ENCODE data around the gene HOOK1. TPM values are rescaled to one million over a fixed set of nuclear protein-coding genes. Genes with fewer than 3 reads are reported as not detected.

The HOOK1 gene
- total RNA-seq, 4 donors from 2014 or later, result 22.3 to 38.1 (median 33.7) TPM

DNA sequence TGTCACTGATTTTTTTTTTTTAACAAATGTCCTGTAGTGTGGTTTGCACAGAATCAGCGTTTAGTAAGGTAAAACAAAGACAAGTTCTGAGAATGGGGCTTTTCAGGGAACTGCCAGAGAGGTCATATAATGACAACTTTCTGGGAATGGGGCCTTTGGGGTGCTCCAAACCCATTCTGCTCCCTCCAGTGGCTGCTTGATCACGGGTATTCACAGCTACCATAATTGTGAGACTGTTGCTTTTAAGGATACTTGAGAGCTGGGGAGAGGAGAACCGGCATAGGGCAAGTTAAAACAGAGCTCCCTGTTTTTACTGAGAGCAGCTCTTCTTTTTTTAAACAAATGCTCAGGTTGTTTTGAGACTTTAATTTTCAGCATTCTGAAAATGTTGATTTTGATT, 63.6 kb downstream of the HOOK1 start:
- Histone ChIP-seq H3K27me3 (no peaks in the 10 kb centered on the region), H3K27ac (no peak overlapping the region), H3K4me3 (no peak overlapping the region), H3K4me1 (no peaks in the 10 kb centered on the region), H3K36me3 (peaks cover 4% of the 10 kb centered on the region), H3K9me3 (no peaks in the 10 kb centered on the region)
- no peak for TF ChIP-seq CTCF (IDR thresholded peaks at IDR 0.05)
- no peak for TF ChIP-seq EP300 (IDR thresholded peaks at IDR 0.05)
- DNase-seq (ENCODE audit: low spot score in 2 of 2), result no peak
- 61% methylated on average over 3 of the region's 3 CpGs for WGBS

DNA sequence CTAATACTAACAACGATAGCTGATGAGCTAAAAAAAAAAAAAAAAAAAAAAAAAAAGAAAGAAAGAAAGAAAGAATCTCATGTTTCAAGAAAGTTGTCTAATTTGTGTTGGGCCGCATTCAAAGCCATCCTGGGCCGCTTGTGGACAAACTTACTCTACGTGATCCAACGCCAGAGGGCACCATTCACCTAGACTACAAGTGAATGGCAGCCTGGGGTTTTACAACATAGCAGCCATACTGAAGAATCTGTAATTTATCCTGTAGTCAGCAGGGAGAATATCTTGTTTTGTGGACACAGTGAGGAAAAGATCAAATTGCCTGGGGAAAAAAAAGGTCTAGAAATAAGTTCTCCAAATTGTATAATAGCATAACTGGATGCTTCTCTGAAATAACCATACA, 64.8 kb downstream of the HOOK1 start:
- Histone ChIP-seq H3K4me1 (no peaks in the 10 kb centered on the region), H3K36me3 (peaks cover 2% of the 10 kb centered on the region), H3K27me3 (no peaks in the 10 kb centered on the region), H3K27ac (no peak overlapping the region), H3K4me3 (no peak overlapping the region), H3K9me3 (no peaks in the 10 kb centered on the region)
- TF ChIP-seq CTCF (IDR thresholded peaks at IDR 0.05) (peak in 1 of 2 donors; percentile 19), POLR2A (IDR thresholded peaks at IDR 0.05) (no peak), POLR2AphosphoS5 (IDR thresholded peaks at IDR 0.05) (no peak)
- DNase-seq (ENCODE audit: low spot score in 2 of 2), result no peak
- 35% methylated on average over 5 of the region's 5 CpGs for WGBS

- H3K36me3 ChIP-seq, result no peaks in the 10 kb centered on the region
- TF ChIP-seq CTCF (IDR thresholded peaks at IDR 0.05), result no peak
- TF ChIP-seq POLR2AphosphoS5 (IDR thresholded peaks at IDR 0.05), result no peak
- TF ChIP-seq POLR2A (IDR thresholded peaks at IDR 0.05), result no peak
- no peak for TF ChIP-seq EP300 (IDR thresholded peaks at IDR 0.05)
- H3K27ac ChIP-seq, result no peak overlapping the region
- no peaks in the 10 kb centered on the region for H3K9me3 ChIP-seq
- H3K4me3 ChIP-seq, result no peak overlapping the region
- DNase-seq (ENCODE audit: low spot score in 2 of 2), result no peak
- WGBS, result 70% methylated on average over 3 of the region's 3 CpGs
- H3K27me3 ChIP-seq, result no peaks in the 10 kb centered on the region
- no peaks in the 10 kb centered on the region for H3K4me1 ChIP-seq
Measured at GRCh38 chr1:59879996-59880505, 65.3 kb downstream of the HOOK1 start.

GRCh38 chr1:59880735-59881134, 66.0 kb downstream of the HOOK1 start:
- TF ChIP-seq CTCF (IDR thresholded peaks at IDR 0.05), result no peak
- no peak for TF ChIP-seq POLR2AphosphoS5 (IDR thresholded peaks at IDR 0.05)
- TF ChIP-seq EP300 (IDR thresholded peaks at IDR 0.05), result no peak
- no peak for TF ChIP-seq POLR2A (IDR thresholded peaks at IDR 0.05)
- Histone ChIP-seq H3K27me3 (no peaks in the 10 kb centered on the region), H3K27ac (no peak overlapping the region), H3K4me3 (no peak overlapping the region), H3K36me3 (no peaks in the 10 kb centered on the region), H3K4me1 (no peaks in the 10 kb centered on the region), H3K9me3 (no peaks in the 10 kb centered on the region)
- WGBS, result 78% methylated on average over 2 of the region's 2 CpGs
- no peak for DNase-seq (ENCODE audit: low spot score in 2 of 2)

DNA sequence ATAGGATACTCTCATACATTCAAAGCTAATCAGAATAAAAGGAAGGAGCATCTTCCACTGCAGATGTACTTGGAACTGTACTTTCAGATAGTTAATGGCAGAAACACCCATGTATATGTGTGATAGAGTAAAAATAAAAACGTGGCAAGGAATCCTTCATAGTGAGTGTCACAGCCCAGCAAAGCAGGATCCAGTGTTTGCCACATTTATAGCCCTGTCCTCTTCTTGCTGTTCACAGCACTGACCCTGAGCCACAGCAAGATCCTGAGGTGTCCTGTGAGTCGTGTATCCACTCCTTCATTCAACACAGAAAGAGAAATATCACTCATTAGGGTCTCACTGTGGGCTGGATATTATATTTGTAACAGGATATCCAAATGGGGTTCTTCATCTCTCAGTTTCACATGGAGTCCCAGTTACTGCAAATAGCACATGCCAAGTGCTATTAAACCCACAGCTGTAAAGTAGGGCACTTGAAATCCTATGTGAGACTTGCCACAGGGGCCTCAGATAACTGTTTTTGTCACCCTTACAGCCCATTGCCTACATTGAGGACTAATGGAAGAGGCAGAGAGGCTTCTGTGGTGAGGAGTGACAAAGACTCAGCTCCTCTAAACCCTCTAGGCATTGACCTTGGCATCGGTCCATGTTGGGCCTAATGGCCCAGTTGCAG, 70.5 kb downstream of the HOOK1 start:
- H3K27ac ChIP-seq, result no peak overlapping the region
- H3K4me3 ChIP-seq, result no peak overlapping the region
- H3K27me3 ChIP-seq, result no peaks in the 10 kb centered on the region
- DNase-seq (ENCODE audit: low spot score in 2 of 2), result no peak
- peaks cover 8% of the 10 kb centered on the region for H3K9me3 ChIP-seq
- no peaks in the 10 kb centered on the region for H3K36me3 ChIP-seq
- TF ChIP-seq EP300 (IDR thresholded peaks at IDR 0.05) (no peak), POLR2A (IDR thresholded peaks at IDR 0.05) (no peak), CTCF (IDR thresholded peaks at IDR 0.05) (no peak)
- H3K4me1 ChIP-seq, result no peaks in the 10 kb centered on the region
- 61% methylated on average over 3 of the region's 3 CpGs for WGBS

Measured in suprapubic skin (tissue), 4 donors.